Measurements from ENCODE around the gene MTFMT. TPM values are rescaled to one million over a fixed set of nuclear protein-coding genes. Genes with fewer than 3 reads are reported as not detected.

MTFMT gene
- total and polyA plus RNA-seq, 9 donors = 11.5 to 30.3 (median 18.9) TPM

DNA sequence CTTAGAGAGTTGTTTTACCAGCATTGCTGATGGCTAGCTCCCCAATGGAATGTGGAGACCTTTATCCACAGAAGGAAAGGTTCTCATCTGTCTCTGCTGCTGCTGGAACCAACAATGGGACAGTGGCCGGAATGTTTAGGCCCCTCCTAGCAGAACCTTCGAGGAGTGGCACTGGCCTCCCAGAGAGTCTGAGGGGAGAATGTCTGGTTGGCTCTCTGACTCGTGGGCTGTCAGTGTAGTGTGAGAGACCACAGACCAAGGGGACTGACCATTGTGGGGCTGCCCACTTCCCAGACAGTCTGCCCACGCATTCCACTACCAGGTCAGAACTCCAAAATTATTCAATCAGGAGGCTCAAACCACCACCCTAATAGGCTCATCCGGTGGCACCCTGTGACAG, 33.3 kb upstream of the MTFMT start:
- WGBS, 3 donors = 64 to 70% (median 67%) methylated on average over 5 of the region's 5 CpGs

DNA sequence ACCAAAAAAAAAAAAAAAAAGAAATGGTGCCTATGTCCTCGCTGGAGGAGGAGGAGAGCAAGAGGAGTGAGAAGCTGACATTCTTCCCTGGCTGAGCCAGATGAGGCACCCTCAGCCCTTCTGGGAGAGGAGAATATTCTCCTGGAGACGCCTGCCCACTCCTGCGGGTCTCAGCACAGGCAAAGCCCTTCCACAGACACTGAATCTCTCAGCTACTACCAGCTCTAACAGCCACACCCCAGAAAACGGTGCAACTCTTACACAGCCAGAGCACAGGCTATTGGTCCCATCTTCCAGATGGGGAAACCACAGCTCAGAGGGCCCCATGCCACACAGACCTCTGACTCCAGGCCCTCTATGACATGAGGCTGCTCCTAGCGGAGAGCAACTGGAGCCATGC, 32.6 kb upstream of the MTFMT start:
- TF ChIP-seq EP300 (IDR thresholded peaks at IDR 0.05) = no peak
- no peak for TF ChIP-seq POLR2A (IDR thresholded peaks at IDR 0.05)
- TF ChIP-seq, protein P1, sequence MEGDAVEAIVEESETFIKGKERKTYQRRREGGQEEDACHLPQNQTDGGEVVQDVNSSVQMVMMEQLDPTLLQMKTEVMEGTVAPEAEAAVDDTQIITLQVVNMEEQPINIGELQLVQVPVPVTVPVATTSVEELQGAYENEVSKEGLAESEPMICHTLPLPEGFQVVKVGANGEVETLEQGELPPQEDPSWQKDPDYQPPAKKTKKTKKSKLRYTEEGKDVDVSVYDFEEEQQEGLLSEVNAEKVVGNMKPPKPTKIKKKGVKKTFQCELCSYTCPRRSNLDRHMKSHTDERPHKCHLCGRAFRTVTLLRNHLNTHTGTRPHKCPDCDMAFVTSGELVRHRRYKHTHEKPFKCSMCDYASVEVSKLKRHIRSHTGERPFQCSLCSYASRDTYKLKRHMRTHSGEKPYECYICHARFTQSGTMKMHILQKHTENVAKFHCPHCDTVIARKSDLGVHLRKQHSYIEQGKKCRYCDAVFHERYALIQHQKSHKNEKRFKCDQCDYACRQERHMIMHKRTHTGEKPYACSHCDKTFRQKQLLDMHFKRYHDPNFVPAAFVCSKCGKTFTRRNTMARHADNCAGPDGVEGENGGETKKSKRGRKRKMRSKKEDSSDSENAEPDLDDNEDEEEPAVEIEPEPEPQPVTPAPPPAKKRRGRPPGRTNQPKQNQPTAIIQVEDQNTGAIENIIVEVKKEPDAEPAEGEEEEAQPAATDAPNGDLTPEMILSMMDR (IDR thresholded peaks at IDR 0.05) = no peak
- peak in 1 of 5 donors; percentile 3 for DNase-seq
- Histone ChIP-seq H3K4me3 (no peak overlapping the region), H3K36me3 (no peaks in the 10 kb centered on the region), H3K27ac (no peak overlapping the region), H3K9me3 (no peaks in the 10 kb centered on the region), H3K4me1 (ENCODE audit: insufficient read depth) (peaks cover 3% of the 10 kb centered on the region), H3K27me3 (no peaks in the 10 kb centered on the region)
- WGBS, 3 donors = 80 to 91% (median 82%) methylated on average over 5 of the region's 5 CpGs
- intact Hi-C loops (cut with DNase I) = no loop called here

More for the DNA sequence above, 33.3 kb upstream of the MTFMT start:
- H3K4me3 ChIP-seq = no peak overlapping the region
- peaks cover 3% of the 10 kb centered on the region for H3K4me1 ChIP-seq (ENCODE audit: insufficient read depth)
- no peaks in the 10 kb centered on the region for H3K36me3 ChIP-seq
- H3K9me3 ChIP-seq = no peaks in the 10 kb centered on the region
- no peak for DNase-seq
- no peak overlapping the region for H3K27ac ChIP-seq
- intact Hi-C loops (cut with DNase I) = no loop called here
- TF ChIP-seq, protein P1 (IDR thresholded peaks at IDR 0.05) = no peak
- TF ChIP-seq EP300 (IDR thresholded peaks at IDR 0.05) = no peak
- no peak for TF ChIP-seq POLR2A (IDR thresholded peaks at IDR 0.05)
- H3K27me3 ChIP-seq = no peaks in the 10 kb centered on the region

DNA sequence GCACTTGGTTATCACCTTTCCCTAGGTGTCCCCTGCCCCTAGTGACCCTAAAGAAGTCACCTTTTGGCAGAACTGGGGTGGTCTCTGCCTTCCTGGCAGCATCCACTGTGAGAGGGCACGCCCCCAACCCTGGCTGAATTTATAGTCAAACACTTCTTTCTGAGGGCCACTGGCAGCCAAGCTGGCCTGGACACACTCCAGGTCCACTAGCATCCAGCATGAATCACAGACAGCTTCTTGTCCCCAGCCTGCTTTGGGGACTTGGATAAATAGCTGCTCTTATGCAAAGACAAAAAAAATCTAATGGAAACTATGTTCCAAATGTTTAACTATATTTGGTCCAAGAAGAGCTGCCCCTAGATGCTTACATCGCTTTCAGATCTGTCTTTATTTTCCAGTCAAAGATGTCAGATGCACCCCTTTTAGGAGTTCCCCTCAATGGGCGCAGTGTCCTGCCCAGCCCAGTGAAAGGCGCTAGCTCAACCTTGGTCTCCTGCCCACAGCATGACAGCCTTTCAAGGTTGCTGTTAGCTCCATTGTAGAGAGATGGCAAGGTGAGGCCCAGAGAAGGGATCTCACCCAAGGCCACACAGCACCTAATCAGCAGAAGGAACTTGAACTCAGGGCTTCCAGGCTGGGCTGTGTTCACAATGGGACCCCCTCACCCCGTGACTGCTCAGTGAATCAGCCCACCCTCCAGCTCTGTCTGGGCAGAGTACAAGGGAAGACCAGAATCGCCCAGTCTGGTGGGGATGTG, 31.4 kb upstream of the MTFMT start:
- 88 to 92% (median 88%) methylated on average over 6 of the region's 6 CpGs for WGBS, 3 donors
- no peak overlapping the region for H3K4me3 ChIP-seq
- no peaks in the 10 kb centered on the region for H3K36me3 ChIP-seq
- H3K4me1 ChIP-seq (ENCODE audit: insufficient read depth) = no peaks in the 10 kb centered on the region
- DNase-seq = peak in 1 of 5 donors; percentile 17
- intact Hi-C loops (cut with DNase I) = no loop called here
- H3K9me3 ChIP-seq = no peaks in the 10 kb centered on the region
- TF ChIP-seq POLR2A (IDR thresholded peaks at IDR 0.05) = no peak
- TF ChIP-seq, protein P1 (IDR thresholded peaks at IDR 0.05) = no peak
- TF ChIP-seq EP300 (IDR thresholded peaks at IDR 0.05) = no peak
- H3K27me3 ChIP-seq = no peaks in the 10 kb centered on the region
- H3K27ac ChIP-seq = peak overlapping the region in 1 of 2 donors; percentile 6

DNA sequence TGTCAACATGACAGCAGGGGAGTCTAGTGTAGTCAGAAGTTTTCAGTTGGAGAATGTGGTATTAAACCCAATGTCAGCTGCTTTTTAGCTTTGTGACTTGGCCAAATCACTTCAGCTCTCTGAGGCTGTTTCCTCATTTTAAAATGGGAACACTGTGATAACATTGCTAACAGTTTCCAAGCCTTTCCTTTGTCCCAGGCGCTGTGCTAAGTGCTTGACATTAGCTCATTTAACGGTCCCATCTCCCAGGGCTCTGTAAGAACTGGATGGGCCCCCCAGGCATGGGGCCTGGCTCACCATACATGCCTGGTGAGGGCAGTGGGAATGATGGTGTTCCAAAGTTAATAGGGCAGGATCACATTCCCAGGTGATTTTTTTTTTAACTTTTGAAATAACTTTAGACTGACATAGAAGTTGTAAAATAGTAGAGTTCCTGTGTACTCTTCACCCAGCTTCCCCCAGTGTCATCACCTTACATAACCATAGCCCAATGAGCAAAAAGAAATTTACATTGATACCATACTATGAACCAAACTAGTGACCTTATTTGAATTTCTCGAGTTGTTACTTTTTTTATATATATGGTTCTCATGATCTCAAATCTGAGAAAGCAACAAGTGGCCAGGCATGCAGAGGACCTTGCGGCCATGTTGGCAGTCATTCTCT, 30.6 kb upstream of the MTFMT start:
- 83 to 94% (median 93%) methylated on average over 4 of the region's 4 CpGs for WGBS, 3 donors
- TF ChIP-seq, protein P1 (IDR thresholded peaks at IDR 0.05) = no peak
- TF ChIP-seq EP300 (IDR thresholded peaks at IDR 0.05) (no peak), POLR2A (IDR thresholded peaks at IDR 0.05) (no peak)
- Histone ChIP-seq H3K4me1 (ENCODE audit: insufficient read depth) (no peaks in the 10 kb centered on the region), H3K27me3 (no peaks in the 10 kb centered on the region), H3K27ac (no peak overlapping the region), H3K9me3 (no peaks in the 10 kb centered on the region), H3K36me3 (no peaks in the 10 kb centered on the region), H3K4me3 (no peak overlapping the region)
- intact Hi-C loops (cut with DNase I) = loop anchor here in 1 of 4 donors (10.0 kb wide), 1 partner anchor 215 kb away; no protein-coding TSS in a partner anchor
- DNase-seq = peak in 1 of 5 donors; percentile 0

Data from ovary (tissue), 9 donors.